ENCODE measurements around the gene PSMD11. TPM values are rescaled to one million over a fixed set of nuclear protein-coding genes. Genes with fewer than 3 reads are reported as not detected.
A peak's percentile ranks its signal among the peaks of the same experiment; 100 is the strongest.

PSMD11 gene
- total RNA-seq, 1 experiment from 2014 or later: 214 TPM

- no peak for DNase-seq (ENCODE audit: low spot score)
These were observed 45.2 kb downstream of the PSMD11 start for GRCh38 chr17:32489320-32490100.

GRCh38 chr17:32490101-32490482 lies 45.8 kb downstream of the PSMD11 start:
- no peak for DNase-seq (ENCODE audit: low spot score)

DNA sequence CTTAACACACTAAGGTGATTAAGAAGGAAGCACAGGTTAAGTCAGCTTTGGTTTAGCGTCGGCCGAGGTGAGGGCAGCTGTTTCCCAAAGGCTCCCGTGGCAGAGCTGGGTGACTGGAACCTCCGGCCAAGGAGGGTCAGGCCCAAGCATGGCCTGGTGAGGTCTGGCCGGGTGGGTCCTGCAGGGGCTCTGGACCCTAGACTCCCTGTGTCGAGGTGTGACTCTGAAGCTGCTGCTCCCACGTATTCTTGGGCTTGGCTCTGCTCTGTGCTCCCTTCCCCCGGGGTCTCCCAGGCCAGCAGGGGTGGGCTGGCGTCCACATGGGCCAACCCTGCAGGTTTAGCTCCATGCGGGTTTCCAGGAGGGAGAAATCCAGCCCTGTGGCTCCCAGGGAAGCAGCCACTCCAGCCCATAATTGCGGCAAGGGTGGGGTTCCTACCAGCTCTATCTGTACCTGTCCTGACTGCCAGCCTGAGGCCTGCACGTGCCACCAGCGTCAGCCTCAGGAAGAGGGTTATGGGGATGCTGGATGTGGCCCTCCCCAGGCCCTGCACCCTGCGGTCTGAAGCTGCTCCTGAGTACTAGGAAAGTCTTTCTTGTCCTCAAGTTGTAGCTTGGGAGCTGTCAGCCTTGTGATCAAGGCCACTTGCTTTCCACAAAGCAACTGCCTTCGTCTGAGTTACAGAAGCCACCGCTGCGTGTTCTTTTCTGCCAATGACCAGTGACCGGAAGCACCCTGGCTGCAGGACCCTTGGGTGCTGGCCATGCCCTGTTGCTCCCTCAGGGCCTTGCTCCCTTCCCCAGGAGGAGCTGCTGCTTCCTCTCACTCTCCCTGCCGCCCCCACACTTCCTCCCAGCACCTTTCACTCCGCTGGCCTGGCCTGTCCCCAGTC lies 47.3 kb downstream of the PSMD11 start:
- no peak for DNase-seq (ENCODE audit: low spot score)

- no peak for DNase-seq (ENCODE audit: low spot score)
These were observed 47.9 kb downstream of the PSMD11 start for GRCh38 chr17:32492264-32492589.

- no peak for DNase-seq (ENCODE audit: low spot score)
These were observed 48.5 kb downstream of the PSMD11 start for GRCh38 chr17:32492648-32493289.

- DNase-seq (ENCODE audit: low spot score): no peak
These were observed 49.3 kb downstream of the PSMD11 start for GRCh38 chr17:32493571-32493970.

DNA sequence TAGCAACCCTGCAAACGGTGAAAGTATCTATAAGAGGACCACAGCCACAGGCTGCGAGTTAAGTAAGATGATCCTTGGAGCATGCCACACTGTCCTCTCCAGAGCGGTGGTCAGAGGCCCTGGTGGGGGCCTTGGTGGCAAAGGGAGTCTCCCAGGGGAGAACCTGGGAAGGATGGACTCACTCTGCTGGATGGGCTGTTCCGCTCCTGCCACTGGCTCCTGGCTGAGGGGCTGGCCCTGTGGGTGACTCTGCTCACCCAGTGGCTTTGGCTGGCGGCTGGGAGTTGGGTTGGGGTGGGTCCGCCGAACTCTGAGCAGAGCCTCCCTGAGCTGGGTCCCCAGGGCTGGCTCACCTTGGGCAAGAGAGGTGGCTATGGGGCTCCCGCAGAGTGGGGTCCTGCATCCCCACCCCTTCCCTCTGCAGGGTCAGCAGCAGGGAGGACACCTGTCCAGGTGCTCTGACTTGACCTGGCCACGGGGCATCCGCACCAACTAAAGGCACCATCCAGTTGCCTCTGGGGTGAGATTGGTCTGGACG lies 49.7 kb downstream of the PSMD11 start:
- no peak for DNase-seq (ENCODE audit: low spot score)

DNA sequence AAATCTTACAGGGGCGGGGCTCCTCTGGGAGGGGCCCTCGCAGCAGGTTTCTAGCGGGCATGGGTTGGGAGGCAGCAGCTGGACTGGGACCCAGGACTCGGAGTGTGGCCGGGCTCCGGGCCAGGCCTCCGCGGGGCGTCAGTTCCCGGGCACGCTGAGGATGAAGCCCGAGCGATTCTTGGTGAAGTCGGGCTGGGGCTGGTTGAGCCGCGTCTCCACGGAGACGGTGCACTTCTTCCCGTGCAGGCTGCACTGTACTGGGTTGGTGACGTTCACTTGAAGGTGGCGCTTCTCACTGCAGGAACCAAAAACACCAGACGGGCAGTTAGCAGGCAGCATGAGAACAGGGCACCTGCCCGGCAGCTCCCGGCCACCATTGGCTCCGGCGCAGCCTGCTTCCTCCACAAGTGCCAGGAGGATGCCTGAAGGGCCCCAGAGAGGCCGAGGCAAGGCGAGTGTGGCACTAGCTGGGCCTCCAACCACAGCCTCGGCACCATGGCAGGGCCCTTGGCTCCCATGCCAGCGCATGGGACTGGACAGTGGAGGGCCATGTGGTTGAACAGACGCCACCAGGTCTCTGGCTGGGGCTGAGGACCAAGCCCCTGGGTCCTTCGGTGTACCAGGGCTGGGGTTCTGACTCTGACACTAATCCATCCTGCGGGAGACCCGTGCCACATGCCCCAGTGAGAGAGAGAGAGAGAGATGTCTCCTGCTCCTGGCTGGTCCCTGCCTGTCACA lies 50.5 kb downstream of the PSMD11 start:
- DNase-seq (ENCODE audit: low spot score): peak; percentile 87

DNA sequence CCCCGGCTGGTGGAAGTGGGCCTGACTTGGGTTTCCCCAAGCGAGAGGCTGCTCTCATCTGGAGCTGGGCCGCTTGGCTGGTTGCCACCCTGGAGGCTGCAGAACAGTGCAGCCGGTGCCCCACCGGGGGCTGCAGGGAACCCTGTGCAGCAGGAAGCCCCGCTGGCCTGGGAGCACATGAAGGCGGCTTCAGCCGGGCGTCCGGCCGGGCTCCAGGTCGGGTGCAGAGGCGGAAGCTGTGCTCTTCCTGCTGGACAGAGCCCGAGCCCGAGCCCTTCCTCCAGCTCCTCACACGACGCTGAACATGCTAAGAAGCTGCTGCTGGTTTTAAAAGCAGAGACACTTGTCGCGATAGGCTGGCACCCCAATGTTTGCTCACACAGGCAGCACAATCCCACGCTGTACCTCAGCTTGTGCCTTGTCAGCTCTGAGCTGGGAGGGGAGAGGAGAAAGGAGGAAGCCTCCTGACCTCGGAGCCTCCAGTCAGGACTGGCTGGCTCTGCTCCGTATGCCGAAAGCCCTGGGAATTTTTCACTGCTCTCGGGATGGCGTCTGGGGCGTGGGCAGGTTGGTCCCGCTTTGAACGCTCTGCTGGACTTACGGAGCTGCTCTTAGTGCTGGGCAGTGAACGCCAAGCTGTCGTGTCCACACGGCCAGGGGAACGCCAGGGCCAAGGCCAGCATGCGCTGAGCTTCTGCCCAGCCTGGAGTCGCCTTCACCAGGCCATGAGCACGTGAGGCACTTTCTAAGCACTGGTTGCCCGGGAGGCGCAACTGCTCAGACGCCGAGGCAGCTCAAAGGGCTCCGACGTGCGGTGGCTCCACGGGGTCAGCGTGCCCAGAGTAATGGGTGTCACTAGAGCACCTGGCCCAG lies 51.3 kb downstream of the PSMD11 start:
- DNase-seq (ENCODE audit: low spot score): peak; percentile 32

GRCh38 chr17:32496395-32497073 lies 52.2 kb downstream of the PSMD11 start:
- DNase-seq (ENCODE audit: low spot score): peak; percentile 97

DNA sequence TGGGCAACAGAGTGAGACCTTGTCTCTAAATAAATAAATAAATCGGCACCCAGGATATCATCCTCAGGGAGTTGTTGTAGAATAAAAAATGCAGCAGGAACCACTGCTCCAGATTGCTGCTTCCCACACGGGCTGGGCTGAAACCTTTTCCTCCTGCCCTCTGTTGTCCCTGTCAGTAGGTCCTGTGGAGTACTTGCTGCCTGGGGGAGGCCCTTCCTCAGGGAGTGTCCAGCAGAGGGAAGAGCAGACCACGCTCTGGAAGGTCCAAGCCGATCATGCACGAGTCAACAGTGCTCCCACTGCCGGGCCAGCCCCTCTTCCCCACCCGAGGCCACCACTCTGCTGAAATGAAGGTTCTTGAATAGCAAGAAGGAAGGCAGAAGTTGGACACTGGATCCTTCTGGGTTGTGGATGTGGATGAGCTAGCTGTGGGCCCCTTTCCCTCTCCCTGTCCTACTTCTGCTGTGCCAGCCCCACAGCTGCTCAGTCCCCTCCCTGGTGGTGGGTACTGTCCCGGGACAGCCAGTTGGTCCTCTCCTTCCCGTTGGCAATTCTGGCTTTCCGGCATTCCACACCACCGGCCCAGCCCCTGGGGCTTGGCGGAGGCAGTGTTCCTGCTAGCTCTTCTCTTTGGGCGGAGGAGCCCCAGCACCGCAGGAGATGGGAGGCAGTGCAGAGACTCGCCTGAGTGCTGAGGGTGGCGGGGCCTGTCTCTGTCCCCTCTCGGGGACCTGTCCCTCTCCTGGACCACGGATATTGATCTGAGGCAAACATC lies 53.3 kb downstream of the PSMD11 start:
- peak; percentile 71 for DNase-seq (ENCODE audit: low spot score)

DNA sequence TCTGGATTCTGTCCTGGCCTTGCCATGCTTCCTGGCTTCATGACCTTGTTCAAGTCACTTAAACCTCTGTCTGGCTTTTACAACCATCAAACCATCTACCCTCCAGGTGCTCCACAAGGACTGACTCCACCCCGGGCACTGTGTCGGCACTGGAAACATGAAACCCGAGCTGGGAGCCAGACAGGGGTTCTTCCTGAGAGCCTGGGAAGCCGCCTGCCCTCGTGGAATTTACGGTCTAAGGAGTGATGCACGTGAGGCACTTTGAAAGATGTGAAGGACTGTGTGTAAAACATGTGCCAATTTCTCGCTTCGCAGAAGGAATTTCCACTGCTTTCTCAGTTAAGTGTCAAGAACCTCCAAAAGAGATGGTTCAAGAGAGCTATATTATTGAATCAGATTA lies 54.1 kb downstream of the PSMD11 start:
- DNase-seq (ENCODE audit: low spot score): peak; percentile 43

- DNase-seq (ENCODE audit: low spot score): no peak
These were observed 57.7 kb downstream of the PSMD11 start for GRCh38 chr17:32502013-32502412.

DNA sequence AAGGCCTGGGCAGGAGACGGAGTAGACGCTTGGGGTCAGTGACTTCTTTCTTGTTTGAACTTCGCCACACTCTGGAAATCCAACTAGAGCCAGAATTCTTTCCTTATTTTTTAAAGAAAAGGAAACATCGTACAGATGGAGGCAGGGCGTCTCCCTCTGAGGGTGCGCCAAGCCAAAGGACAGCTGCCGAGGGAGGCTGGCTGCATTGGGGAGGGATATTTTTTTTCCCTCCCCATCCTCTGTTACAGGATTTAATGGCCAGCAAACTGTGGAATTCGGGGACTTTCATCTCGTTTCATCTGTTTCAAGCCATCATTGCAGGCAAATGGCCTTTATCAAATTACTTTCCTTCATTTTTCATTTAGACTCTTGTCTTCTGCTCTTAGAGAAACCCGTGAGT lies 58.4 kb downstream of the PSMD11 start:
- DNase-seq (ENCODE audit: low spot score): no peak

GRCh38 chr17:32503251-32504165 lies 59.2 kb downstream of the PSMD11 start:
- DNase-seq (ENCODE audit: low spot score): peak; percentile 71

GRCh38 chr17:32504166-32504990 lies 60.1 kb downstream of the PSMD11 start:
- DNase-seq (ENCODE audit: low spot score): peak; percentile 61

DNA sequence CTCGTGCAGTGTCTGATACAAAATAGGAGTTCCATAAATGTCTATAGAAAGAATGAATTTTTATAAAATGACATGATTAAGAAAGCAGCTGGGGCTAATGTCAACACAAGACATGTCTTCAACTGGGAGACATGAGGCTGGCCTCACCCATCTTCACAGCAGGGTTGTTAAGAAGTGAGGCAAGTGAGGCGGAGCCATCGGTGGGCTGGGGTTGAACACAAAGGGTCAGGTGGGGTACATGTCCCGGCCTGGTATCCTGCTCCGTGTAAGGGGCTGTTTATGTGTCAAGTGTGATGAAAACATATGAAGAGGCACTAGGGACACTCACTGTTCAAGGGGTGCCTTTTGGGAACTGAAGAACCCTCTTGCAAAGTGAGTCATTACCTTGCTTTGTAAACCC lies 64.6 kb downstream of the PSMD11 start:
- DNase-seq (ENCODE audit: low spot score): no peak
